Stimulated activated CD8-positive, alpha-beta memory T cell treated with anti-CD3 and anti-CD28 coated beads, Interleukin-15, amount 100 ng/mL, for 24 hours (primary cell): Measurements from ENCODE around the gene AOAH.
"Not testable (repeated sequence)": the region's sequence is repeated elsewhere in the genome, so short reads cannot be mapped to it uniquely, and the experiment has no call there.

Experiments used
- DNase-seq: peaks from one replicate; pipeline ENCODE4 v3.0.0-alpha.2; 2020; ENCODE audit warnings: low read depth

Gene AOAH

DNA sequence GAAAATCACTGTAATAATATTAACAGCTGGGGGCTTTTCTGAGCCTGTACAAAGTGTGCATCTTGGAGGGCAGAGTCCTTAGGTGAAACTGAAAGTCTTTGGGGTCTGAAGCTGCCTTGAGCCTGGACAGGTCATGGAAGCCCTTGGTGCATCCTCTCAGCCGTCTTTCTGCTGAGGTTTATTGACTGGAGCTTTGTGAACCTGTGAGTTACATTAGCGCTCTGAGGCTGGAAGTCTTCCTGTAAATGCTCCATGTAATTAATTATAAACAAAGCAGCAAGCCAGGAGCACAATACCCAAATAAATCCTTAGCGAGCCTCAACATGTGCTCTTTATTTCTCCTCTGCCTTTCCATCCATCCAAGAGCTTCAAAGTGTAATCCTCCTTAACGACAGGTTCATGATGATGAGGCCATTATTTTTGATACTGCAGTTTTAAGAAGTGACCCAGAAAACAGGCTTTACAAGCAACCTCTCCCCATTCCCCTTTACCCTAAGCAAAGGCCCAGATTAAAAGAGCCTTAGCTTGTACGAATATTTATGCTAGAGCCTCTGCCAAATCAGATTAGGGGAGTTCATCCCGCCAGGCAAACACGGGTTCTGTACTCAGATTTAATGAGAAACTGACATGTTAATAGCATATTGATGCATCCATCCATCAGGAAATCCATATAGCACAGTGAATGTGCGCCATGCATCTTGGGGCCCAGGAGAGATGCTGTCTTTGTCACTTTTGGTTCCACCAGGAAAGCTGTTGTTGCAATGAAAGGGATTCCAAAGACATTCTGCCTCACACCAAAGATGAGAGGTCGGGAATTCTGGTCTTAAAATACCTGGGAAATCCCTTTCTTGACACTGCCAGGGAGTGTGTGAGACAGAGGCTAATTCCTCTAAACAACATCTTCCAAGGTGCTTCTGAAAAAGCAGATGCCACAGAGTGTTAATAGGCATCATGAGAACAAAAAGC, 216.5 kb downstream of the AOAH start:
- no peak for DNase-seq

GRCh38 chr7:36506820-36507219, 217.5 kb downstream of the AOAH start:
- no peak for DNase-seq

GRCh38 chr7:36506130-36506798, 218.0 kb downstream of the AOAH start:
- no peak for DNase-seq

DNA sequence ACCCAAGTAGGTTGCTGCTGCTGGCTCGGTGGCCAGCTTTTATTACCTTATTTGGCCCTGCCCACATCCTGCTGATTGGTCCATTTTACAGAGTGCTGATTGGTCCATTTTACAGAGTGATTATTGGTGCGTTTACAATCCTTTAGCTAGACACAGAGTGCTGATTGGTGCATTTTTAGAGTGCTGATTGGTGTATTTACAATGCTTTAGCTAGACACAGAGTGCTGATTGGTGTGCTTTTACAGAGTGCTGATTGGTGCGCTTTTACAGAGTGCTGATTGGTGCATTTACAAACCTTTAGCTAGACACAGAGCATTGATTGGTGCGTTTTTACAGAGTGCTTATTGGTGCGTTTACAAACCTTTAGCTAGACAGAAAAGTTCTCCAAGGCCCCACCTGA, 219.7 kb downstream of the AOAH start:
- DNase-seq: not testable (repeated sequence)

GRCh38 chr7:36504216-36504615, 220.1 kb downstream of the AOAH start:
- not testable (repeated sequence) for DNase-seq

- no peak for DNase-seq
These were observed 226.5 kb downstream of the AOAH start for GRCh38 chr7:36497775-36498174.

- not testable (repeated sequence) for DNase-seq
These were observed 227.1 kb downstream of the AOAH start for GRCh38 chr7:36497176-36497575.

DNA sequence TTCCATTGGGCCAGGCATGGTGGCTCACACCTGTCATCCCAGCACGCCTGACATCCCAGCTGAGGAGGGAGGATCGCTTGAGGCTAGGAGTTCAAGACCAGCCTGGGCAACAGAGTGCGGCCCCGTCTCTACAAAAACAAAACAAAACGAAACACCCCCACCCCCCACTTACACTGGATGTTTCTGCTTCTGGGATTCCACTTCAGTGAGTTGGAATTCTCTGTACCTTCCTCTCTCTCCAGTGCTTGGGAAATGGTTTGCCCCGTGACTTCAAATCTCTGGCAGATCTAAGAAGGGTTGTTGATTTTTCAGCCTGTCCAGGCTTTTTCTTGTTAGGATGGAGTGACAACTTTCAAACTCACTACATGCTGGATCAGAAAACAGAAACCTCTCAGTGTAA, 227.7 kb downstream of the AOAH start:
- DNase-seq: no peak

- DNase-seq: no peak
These were observed 233.0 kb downstream of the AOAH start for GRCh38 chr7:36491317-36491716.

DNA sequence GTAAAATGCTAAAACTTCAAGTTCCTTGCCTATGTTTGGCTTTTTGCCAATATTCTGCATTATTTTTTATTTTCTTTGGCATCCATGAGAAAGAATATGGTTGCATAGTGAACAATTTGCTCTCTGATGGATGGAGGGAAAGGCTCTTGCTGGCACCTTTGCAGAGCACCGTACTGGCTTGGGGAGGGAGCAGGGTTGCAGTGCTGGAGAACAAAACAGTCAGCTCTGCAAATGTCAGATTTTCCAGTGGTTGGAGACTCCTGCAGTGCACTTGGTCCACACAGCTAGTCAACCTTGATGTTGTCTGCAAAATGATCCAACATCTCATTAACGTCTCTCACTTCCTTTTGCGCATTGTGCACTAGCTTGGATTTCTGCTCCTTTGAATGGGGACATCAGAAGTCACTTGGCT, 233.9 kb downstream of the AOAH start:
- no peak for DNase-seq

DNA sequence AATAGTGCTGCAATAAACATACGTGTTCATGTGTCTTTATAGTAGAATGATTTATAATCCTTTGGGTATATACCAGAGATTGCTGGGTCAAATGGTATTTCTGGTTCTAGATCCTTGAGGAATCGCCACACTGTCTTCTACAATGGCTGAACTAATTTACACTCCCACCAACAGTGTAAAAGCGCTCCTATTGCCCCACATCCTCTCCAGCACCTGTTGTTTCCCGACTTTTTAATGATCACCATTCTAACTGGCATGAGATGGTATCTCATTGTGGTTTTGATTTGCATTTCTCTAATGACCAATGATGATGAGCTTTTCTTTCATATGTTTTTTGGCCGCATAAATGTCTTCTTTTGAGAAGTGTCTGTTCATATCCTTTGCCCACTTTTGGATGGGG, 235.6 kb downstream of the AOAH start:
- DNase-seq: not testable (repeated sequence)

DNA sequence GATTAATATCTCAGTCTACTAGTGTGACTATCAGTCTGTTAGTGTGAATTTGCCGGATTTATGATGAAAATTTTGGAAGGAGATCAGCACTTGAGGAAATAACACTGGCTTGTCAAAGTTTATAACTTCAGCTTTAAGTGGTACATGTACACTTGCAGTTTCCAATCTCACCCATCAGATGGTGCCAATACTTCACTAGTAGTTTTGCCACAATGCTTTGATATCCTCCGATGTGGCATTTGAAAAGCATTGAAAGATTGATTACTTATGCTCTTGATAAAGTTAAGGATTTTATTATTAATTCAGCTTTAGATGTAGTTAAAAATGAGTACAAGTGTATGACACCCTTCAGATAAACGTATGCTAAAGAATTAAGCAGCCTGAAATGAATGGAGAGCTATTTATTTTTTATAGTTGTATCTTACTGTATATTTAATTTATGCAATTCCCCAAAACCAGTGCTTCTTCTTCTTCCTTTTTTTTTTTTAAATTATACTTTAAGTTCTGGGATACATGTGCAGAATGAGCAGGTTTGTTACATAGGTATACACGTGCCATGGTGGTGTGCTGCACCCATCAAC, 236.4 kb downstream of the AOAH start:
- DNase-seq: no peak

DNA sequence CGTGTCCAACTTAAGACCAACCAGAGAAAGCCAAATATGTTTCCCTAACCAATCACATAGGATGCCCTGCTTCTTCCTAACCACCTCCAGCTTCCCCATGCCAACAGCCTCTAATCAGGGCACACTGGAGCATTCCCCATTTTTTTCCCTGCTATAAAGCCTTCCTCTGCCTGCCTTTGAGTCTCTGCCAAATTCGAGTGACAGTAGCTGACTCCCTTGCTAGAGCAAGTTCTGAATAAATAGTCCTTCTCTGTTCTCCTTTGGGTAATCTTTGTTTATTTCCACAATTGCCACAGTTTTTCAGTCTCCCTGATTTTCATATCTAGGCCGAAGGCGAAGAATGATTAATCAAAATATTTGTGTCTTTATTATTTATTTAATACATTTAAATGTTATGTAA, 238.0 kb downstream of the AOAH start:
- no peak for DNase-seq

DNA sequence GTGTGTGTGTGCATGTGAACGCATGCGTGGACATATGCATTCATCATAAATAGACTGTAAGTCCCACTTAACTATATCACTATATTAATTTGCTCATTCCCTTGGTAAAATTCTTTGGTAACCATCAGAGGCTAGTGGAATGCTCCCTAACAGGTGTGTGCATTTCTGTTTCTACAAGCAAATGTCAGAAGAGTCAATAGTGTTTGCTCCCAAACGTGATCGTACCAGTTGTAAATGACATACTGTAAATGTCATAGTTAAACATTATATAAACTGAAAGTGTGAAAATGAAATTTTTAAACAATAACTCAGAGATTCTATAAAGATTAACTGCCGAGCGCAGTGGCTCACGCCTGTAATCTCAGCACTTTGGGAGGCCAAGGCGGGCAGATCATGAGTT, 240.0 kb downstream of the AOAH start:
- DNase-seq: no peak

- DNase-seq: not testable (repeated sequence)
These were observed 240.4 kb downstream of the AOAH start for GRCh38 chr7:36483853-36484252.

- no peak for DNase-seq
These were observed 245.5 kb downstream of the AOAH start for GRCh38 chr7:36478745-36479144.

- no peak for DNase-seq
These were observed 248.9 kb downstream of the AOAH start for GRCh38 chr7:36475381-36475780.

GRCh38 chr7:36475011-36475342, 249.3 kb downstream of the AOAH start:
- DNase-seq: no peak

- DNase-seq: no peak
These were observed 249.8 kb downstream of the AOAH start for GRCh38 chr7:36474283-36475010.

DNA sequence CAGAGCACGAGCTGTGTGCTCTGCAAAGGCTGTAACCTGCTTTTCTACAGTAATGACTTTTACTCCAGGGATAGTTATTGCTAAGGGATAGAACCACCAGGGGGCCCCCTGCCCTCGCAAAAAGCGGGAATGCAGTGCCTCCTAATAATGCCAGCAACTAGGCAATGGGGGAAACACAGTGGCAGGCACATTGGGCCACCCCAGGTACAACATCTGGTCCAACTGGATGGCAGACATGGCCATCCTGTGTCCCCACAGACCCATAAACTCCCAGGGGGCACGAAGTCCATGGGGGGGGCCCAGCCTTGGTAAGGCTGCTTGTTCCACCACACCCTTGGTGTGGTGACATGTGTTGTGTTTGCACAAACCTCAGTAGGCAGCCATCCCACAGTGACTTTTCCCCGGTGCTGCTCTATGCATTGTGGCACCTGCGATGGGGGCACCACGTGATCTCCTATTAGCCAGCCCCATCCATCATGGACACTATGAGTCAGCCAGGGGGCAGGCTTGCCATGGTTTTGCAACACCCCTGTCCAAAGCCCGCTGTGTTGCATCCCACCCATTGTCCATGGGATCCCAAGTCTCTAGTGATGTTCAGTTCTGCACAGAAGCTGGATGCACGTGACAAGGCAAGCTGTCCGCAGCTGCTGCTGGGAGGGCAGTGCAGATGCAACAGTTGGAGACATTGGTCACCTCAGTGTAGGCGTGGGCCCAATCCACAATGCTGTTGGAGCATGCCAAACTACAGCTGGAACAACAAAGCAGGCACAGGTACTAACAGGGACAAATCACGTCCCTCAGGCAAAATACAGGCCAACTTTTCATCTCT, 250.6 kb downstream of the AOAH start:
- DNase-seq: no peak

GRCh38 chr7:36472141-36472729, 252.1 kb downstream of the AOAH start:
- DNase-seq: no peak
